HEK293T (cell line): Measurements from ENCODE around the gene ASCC1.

Experiments used
- ARNT ChIP-seq: fragments of 450-650 bp; IDR thresholded peaks from 2 replicates; pipeline ENCODE4 v1.6.1; 2017; ENCODE audit warnings: mild to moderate bottlenecking
- BHLHE40 ChIP-seq: fragments of 450-650 bp; IDR thresholded peaks from 2 replicates; pipeline ENCODE4 v1.6.1; 2016; ENCODE audit warnings: mild to moderate bottlenecking, moderate library complexity, borderline replicate concordance
- ELF4 ChIP-seq: fragments of 450-650 bp; IDR thresholded peaks from 2 replicates; pipeline ENCODE4 v1.6.1; 2017; ENCODE audit warnings: antibody characterized with exemption
- FOXA1 ChIP-seq: fragments of 450-650 bp; IDR thresholded peaks from 2 replicates; pipeline ENCODE4 v1.6.1; 2016; ENCODE audit warnings: mild to moderate bottlenecking
- FOXM1 ChIP-seq: fragments of 450-650 bp; IDR thresholded peaks from 2 replicates; pipeline ENCODE4 v1.6.1; 2017; ENCODE audit warnings: mild to moderate bottlenecking, borderline replicate concordance
- HDGF ChIP-seq: fragments of 450-650 bp; IDR thresholded peaks from 2 replicates; pipeline ENCODE4 v1.6.1; 2017; ENCODE audit warnings: antibody characterized with exemption, borderline replicate concordance
- L3MBTL2 ChIP-seq: fragments of 450-650 bp; conservative IDR thresholded peaks from 2 replicates; pipeline ENCODE4 v1.6.1; 2016; ENCODE audit warnings: mild to moderate bottlenecking
- LEF1 ChIP-seq: fragments of 450-650 bp; IDR thresholded peaks from 2 replicates; pipeline ENCODE4 v1.6.1; 2017; ENCODE audit warnings: mild to moderate bottlenecking, borderline replicate concordance
- NFRKB ChIP-seq: fragments of 450-650 bp; IDR thresholded peaks from 2 replicates; pipeline ENCODE4 v1.6.1; 2016; ENCODE audit warnings: mild to moderate bottlenecking, moderate library complexity
- SP1 ChIP-seq: fragments of 450-650 bp; IDR thresholded peaks from 2 replicates; pipeline ENCODE4 v1.6.1; 2017
- SUZ12 ChIP-seq: fragments of 450-650 bp; IDR thresholded peaks from 2 replicates; pipeline ENCODE4 v1.6.1; 2016; ENCODE audit warnings: mild to moderate bottlenecking
- TARDBP ChIP-seq: fragments of 450-650 bp; IDR thresholded peaks from 2 replicates; pipeline ENCODE4 v1.6.1; 2016
- ZNF384 ChIP-seq: fragments of 450-650 bp; IDR thresholded peaks from 2 replicates; pipeline ENCODE4 v1.6.1; 2016
- TF ChIP-seq, protein P1 (sequence below): fragments of 450-650 bp; IDR thresholded peaks from 2 replicates; pipeline ENCODE4 v1.6.1; 2016

- TF ChIP-seq HDGF (no peak), BHLHE40 (no peak), ELF4 (no peak), SUZ12 (no peak), NFRKB (no peak), SP1 (no peak), TARDBP (no peak), L3MBTL2 (no peak), LEF1 (no peak), FOXM1 (no peak), ARNT (no peak), ZNF384 (no peak), FOXA1 (no peak)
- TF ChIP-seq, protein P1, sequence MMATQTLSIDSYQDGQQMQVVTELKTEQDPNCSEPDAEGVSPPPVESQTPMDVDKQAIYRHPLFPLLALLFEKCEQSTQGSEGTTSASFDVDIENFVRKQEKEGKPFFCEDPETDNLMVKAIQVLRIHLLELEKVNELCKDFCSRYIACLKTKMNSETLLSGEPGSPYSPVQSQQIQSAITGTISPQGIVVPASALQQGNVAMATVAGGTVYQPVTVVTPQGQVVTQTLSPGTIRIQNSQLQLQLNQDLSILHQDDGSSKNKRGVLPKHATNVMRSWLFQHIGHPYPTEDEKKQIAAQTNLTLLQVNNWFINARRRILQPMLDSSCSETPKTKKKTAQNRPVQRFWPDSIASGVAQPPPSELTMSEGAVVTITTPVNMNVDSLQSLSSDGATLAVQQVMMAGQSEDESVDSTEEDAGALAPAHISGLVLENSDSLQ: no peak
Measured at GRCh38 chr10:72220637-72221036, 4.6 kb upstream of the ASCC1 start.
